T follicular helper cell (primary cell): Measurements from ENCODE around the gene PEX7.
"Not testable (repeated sequence)": the region's sequence is repeated elsewhere in the genome, so short reads cannot be mapped to it uniquely, and the experiment has no call there.

ENCODE experiments used
- DNase-seq: peaks from one replicate; pipeline ENCODE4 v3.0.0-alpha.2; 2020; ENCODE audit warnings: low read depth
- total RNA-seq, 2 experiments: gene quantifications; one replicate each; lab custom pipeline; 2026; lab: John Stamatoyannopoulos, UW

PEX7 gene, protein sequence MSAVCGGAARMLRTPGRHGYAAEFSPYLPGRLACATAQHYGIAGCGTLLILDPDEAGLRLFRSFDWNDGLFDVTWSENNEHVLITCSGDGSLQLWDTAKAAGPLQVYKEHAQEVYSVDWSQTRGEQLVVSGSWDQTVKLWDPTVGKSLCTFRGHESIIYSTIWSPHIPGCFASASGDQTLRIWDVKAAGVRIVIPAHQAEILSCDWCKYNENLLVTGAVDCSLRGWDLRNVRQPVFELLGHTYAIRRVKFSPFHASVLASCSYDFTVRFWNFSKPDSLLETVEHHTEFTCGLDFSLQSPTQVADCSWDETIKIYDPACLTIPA
- total RNA-seq: 4.8 to 6.2 reads per million in 2 experiments

DNA sequence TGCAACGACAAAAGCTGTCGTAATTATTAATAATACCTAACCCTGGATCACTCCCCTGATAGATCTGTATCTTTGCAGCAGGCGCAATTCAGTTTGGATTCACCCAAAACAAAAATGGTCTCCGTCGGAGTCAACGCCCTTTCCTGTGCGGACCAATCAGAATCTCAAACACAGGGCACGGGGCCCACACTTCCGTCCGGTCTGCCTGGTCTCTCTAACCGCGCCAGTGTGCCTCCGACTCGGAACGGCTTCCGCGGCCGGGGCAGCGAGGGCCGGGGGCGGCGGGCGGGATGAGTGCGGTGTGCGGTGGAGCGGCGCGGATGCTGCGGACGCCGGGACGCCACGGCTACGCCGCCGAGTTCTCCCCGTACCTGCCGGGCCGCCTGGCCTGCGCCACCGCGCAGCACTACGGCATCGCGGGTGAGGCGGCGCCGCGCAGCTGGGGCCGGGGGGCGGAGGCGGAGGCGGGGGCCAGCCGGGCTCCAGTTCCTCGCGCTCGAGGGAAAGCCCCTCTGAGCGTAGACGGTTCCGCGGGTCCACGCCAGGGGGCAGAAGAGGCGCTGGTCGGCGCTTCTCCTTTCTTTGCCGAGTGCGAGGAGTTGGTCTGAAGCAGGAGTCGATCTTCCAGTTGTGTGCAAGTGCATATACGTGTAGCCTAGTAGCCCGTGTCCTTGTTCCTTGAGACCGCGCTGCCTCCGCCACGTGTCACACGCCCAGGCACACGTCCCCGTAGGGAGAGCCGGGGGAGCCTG lies at the start of gene PEX7:
Gene PEX7 (plus strand): TSS at position 217 of the 752 bp plus-strand sequence. CDS start 74 bp downstream, at position 291.
- DNase-seq: peak; percentile 82

DNA sequence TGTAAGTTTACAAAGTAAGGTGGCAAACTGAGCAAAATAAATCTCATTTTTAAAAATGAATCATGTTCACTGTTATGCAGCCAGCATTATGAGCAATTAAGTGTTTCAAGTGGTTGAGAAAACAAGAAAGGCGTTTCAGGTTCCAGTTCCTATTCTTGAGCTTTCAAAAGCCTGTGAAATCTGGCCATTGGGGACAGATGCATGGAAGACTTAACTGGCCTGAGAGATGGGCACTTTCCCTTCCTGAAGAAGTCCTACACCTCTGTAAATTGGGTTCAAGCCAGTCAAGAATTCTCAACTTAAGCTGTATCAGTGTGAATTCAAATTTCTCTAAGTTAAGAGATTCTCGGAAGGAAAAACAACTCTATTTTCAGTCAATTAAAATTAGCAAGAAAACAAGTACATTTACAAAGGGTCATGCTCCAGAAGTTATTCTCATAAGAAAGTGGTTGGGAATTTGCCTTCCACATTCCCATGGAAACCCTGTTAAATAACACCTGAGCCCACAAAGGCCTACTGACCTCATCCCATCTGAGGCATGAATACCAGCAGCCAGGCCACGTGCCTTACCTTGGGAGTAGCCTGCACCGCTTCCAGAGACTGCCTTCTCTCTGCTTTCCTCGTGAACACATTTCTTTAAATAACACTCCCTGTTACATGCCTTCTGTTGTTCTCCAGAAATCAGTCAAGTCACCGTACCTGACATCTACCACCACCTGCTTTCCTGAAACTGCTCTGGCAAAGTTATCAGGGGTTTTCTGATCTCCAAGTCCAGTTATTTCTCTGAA lies 49.5 kb upstream of the PEX7 start:
- no peak for DNase-seq

DNA sequence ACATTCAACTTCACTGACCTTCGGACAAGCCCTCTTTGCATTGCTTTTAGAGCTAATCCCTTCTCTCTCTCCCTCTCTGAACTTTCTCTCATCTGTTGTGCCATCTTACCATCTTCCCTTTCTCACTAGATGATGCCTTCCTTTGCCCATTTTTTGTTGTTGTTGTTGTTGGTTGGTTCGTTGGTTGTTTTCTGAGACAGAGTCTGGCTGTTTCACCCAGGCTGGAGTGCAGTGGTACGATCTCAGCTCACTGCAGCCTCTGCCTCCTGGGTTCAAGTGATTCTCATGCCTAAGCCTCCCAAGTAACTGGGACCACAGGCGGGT lies 49.0 kb upstream of the PEX7 start:
- no peak for DNase-seq

DNA sequence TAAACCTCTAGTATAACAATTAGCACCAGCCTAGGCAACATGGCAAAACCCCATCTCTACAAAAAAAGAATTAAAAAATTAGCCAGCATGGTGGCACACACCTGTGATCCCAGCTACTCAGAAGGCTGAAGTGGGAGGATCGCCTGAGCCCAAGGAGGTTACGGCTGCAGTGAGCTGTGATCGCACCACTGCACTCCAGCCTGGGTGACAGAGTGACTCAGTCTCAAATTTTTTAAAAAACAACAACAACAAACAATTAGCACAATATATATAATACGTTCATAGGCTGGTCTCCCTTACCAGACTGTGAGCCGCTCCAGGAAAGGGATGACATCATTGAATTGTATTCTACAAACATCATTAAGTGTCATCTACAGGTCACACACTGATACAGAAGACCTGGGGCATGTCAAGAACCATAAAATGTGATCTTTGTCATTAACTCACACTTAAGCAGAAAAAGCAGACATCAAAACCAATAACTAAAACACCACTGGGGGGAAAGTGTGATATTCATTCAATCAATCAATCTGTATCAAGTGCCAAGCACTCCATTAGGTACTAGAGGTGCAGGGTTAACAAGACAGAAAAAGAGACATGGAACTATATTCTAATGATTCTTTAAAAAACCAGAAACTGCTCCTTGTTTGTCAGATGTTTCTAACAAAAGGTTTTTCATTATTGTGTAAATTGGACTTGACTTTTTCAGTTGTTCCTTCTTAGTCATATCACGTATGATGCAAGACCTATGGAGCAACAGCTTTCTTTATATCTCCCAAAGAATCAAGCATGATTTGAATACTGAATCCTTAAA lies 48.0 kb upstream of the PEX7 start:
- DNase-seq: no peak

GRCh38 chr6:136775081-136775480 lies 47.3 kb upstream of the PEX7 start:
- no peak for DNase-seq

- no peak for DNase-seq
Measured at GRCh38 chr6:136775548-136775947, 46.8 kb upstream of the PEX7 start.

DNA sequence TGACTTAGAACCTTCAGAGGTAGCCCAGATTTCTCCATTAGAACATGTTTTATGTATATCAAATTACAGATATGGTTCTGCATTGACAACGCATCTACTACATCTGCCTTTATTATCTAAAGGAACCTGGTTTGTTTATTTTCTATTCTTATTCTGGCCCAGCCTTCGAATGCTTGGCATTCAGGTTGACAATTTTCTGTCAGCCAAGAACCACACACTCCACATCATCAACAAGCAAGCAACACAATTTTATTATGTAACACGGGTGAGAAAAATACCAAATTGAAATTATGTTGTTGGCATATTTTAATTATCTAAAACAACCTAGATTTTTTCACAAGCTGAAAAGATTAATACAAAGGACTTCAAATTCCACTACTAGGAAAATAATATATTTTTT lies 44.7 kb upstream of the PEX7 start:
- DNase-seq: no peak

DNA sequence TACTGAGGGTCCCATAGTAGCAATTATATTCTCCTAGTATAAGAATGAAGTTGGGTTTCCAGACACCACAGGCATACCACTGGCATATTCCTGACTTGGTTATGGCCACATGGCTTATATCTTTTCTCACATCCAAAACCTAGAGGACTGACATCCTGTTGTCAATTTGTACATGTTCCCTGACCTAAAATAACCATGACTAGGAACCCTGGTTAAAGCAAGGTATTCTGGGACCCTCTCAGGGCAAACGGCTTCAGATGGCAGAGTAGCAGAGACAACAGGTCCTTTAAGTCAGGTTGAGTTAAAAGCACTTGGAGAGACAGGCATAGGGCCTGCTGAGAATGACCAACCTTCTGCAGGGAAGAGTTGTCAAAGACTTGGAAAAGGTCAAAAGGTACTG lies 42.7 kb upstream of the PEX7 start:
- no peak for DNase-seq

DNA sequence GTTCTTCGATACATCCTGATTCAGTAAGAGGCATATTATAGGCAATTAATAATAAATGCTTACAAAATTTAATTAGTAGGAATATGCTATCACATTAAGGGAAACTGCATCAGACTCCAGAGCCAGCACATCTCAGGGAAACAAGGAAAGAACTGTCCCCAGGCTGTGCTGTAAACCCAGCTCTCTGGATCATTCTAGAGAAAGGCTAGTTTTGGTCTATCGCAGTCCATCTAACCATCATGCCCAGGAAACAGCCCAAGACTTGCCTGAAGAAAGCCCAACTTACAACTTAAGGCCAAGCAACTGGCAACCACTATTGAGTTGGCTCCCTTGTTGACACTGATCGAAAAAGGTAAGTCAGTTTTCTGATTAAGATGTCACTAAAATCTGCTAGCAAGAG lies 41.4 kb upstream of the PEX7 start:
- no peak for DNase-seq

DNA sequence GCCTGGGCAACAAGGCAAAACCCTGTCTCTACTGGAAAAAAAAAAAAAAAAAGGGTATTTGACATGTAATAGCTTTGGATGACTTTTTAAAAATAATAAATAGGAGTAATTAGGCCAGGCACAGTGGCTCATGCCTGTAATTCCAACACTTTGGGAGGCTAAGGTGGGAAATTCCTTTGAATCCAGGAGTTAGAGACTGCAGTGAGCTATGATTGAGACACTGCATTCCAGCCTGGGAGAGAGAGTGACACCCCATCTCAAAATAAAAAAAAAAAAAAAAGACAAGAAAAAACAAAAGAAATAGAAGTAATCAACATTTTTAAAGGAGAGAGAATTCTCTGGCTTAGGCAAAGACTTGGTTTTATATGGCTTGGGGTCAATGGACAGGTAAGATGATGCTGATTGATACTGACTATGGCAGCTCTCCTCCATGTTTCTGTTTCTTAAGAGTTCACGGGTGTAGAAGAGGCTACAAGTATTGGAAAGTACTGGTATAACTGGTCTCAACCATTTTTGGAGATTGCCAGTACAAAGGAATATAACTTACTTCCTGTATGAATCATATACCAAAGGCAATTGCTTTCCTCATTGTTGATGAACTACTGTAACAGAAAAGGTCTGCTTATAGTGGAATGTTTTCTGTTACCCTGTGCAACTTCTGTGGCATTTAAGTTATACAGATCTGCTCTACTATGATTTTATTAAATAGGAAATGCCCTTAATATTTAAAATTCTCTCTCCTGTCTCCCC lies 40.2 kb upstream of the PEX7 start:
- DNase-seq: no peak

DNA sequence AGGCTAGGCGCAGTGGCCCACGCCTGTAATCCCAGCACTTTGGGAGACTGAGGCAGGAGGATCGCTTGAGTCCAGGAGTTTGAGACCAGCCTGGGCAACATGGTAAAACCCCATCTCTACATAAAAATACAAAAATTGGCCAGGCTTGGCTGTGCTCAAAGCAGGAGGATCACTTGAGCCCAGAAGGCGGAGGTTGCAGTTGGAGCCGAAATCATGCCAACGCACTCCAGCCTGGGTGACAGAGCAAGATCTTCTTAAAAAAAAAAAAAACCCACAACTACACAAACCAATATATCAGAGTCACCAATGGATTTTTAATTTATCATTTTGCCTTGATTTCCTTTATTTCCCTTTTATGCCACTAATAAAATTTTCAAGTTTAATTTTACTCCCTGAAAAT lies 39.4 kb upstream of the PEX7 start:
- DNase-seq: no peak

GRCh38 chr6:136783495-136784270 lies 38.7 kb upstream of the PEX7 start:
- no peak for DNase-seq

GRCh38 chr6:136784271-136784664 lies 38.1 kb upstream of the PEX7 start:
- DNase-seq: no peak

GRCh38 chr6:136784910-136785746 lies 37.3 kb upstream of the PEX7 start:
- DNase-seq: no peak

GRCh38 chr6:136786658-136787057 lies 35.7 kb upstream of the PEX7 start:
- no peak for DNase-seq

GRCh38 chr6:136787726-136788068 lies 34.7 kb upstream of the PEX7 start:
- DNase-seq: no peak

GRCh38 chr6:136788069-136788902 lies 34.1 kb upstream of the PEX7 start:
- DNase-seq: no peak

- not testable (repeated sequence) for DNase-seq
Measured at GRCh38 chr6:136789440-136789839, 33.0 kb upstream of the PEX7 start.
